ENCODE data around the gene PTPA. TPM values are rescaled to one million over a fixed set of nuclear protein-coding genes. Genes with fewer than 3 reads are reported as not detected.

The PTPA gene
- total and polyA plus RNA-seq, 7 experiments from 2014 or later = 12.6 to 110 (median 48.1) TPM

DNA sequence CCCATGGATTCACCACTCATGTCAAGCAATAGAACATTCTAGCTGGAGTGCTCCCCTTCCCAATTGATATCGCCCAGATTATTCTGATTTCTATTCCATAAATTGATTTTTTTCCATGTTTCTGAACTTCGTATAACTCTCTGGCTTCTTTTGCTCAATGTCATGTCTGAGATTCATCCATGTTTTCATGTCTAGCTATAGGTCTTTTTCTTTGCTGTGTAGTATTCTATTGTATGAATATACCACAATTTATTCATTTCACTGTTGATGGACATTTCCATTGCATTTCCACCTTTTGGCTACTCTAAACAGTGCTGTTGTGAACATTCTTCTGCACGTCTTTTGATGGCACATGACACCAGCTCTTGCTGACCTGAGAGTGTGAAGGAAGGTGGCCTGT lies 19.6 kb downstream of the PTPA start:
- H3K4me1 Mint-ChIP-seq = peaks cover 0 to 9% (median 6%) of the 10 kb centered on the region in 7 donors
- no peak overlapping the region for H3K4me3 ChIP-seq (ENCODE audit: low read length)
- peaks cover 0 to 55% (median 5%) of the 10 kb centered on the region in 3 experiments for H3K36me3 ChIP-seq (ENCODE audit: control insufficient read depth in 2 of 3, insufficient read depth in 3 of 3, low read length in 3 of 3)
- no peaks in the 10 kb centered on the region for H3K27me3 ChIP-seq (ENCODE audit: control insufficient read depth in 2 of 2, insufficient read depth in 2 of 2, low read length in 2 of 2)
- H3K27me3 Mint-ChIP-seq = no peaks in the 10 kb centered on the region
- DNase-seq = no peak
- no peak for ATAC-seq
- ChIA-PET POLR2A (interaction anchor here (1.2 to 1.6 kb wide), 3 partner anchors 9 to 494 kb away, joined by 5 to 9 read pairs (median 6); no protein-coding TSS in a partner anchor), CTCF (interaction anchor here (0.6 to 5.3 kb wide), 17 partner anchors 8 to 678 kb away, joined by 3 to 80 read pairs (median 5); partner anchors contain the start of gene NTMT1)
- peak overlapping the region in 1 of 9 donors; percentile 14 for H3K27ac Mint-ChIP-seq
- intact Hi-C loops (cut with micrococcal nuclease) = loop anchor here (1.0 kb wide), 4 partner anchors 19 to 660 kb away; partner anchors contain the start of gene PTPA (in 1 of the 2)
- H3K9me3 Mint-ChIP-seq = no peaks in the 10 kb centered on the region
- H3K27ac ChIP-seq (ENCODE audit: low read depth, low read length) = no peak overlapping the region
- H3K9me3 ChIP-seq (ENCODE audit: control insufficient read depth in 2 of 3, low read length in 3 of 3) = no peaks in the 10 kb centered on the region
- H3K4me1 ChIP-seq (ENCODE audit: control insufficient read depth in 2 of 2, insufficient read depth in 2 of 2, low read length in 2 of 2) = no peaks in the 10 kb centered on the region
- H3K36me3 Mint-ChIP-seq = peaks cover 4 to 31% (median 12%) of the 10 kb centered on the region in 5 donors
- no peak overlapping the region for H3K4me3 Mint-ChIP-seq

DNA sequence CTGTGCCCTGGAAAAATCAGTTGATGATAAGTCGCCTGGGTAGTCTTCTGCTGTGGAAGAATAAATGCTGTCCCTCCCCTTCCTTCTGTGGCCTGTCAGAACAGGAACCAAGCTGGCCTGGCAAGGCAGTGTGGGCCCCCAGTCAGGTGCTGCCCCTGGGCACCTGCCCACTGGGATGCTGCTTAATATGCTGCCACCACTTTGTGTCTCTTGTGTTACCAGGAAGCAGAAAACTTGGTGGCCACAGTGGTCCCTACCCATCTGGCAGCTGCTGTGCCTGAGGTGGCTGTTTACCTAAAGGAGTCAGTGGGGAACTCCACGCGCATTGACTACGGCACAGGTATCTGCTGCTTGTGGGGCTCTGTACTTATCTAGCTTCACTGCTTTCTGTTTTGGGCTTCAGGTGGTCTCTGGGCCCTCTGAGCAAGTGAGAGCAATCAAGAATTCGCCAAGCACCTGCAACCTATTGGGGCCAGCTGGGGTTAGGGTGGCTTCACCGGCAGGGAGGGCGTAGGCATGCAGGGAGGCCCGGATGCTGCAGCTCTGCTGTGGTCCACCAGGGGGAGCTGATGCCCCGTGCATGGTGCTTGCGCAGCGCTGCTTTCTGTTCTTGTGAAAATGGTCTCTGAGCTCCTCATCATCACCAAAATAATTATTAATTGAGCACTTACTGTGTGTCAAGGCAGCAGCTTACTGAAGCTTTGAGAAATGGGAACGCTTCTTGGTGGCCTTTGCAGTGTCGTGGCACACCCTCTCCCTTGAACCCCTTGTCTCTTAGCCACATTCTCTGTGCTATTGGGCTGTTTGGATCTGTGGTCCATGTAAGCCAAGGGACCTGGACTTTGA lies 20.3 kb downstream of the PTPA start:
- Histone ChIP-seq H3K27ac (ENCODE audit: low read depth, low read length) (peak overlapping the region; percentile 24), H3K9me3 (ENCODE audit: control insufficient read depth in 2 of 3, low read length in 3 of 3) (no peaks in the 10 kb centered on the region), H3K4me3 (ENCODE audit: low read length) (no peak overlapping the region), H3K27me3 (ENCODE audit: control insufficient read depth in 2 of 2, insufficient read depth in 2 of 2, low read length in 2 of 2) (no peaks in the 10 kb centered on the region), H3K4me1 (ENCODE audit: control insufficient read depth in 2 of 2, insufficient read depth in 2 of 2, low read length in 2 of 2) (no peaks in the 10 kb centered on the region), H3K36me3 (ENCODE audit: control insufficient read depth in 2 of 3, insufficient read depth in 3 of 3, low read length in 3 of 3) (peaks cover 0 to 58% (median 5%) of the 10 kb centered on the region in 3 experiments)
- DNase-seq (peak; percentile 71 to 90 (median 81)), ATAC-seq (peak; percentile 100)
- peaks cover 0 to 9% (median 6%) of the 10 kb centered on the region in 7 donors for H3K4me1 Mint-ChIP-seq
- H3K27ac Mint-ChIP-seq = peak overlapping the region in 6 of 9 donors; percentile 11 to 54 (median 46)
- CTCF ChIA-PET = interaction anchor here (0.6 to 5.3 kb wide), 33 partner anchors 9 to 659 kb away, joined by 3 to 80 read pairs (median 4); partner anchors contain the start of genes C9orf50 and NTMT1
- no peaks in the 10 kb centered on the region for H3K27me3 Mint-ChIP-seq
- intact Hi-C loops (cut with micrococcal nuclease) = loop anchor here (1.0 kb wide), 4 partner anchors 20 to 659 kb away; partner anchors contain the start of gene PTPA (in 1 of the 2)
- H3K9me3 Mint-ChIP-seq = no peaks in the 10 kb centered on the region
- H3K36me3 Mint-ChIP-seq = peaks cover 4 to 31% (median 12%) of the 10 kb centered on the region in 5 donors
- H3K4me3 Mint-ChIP-seq = peak overlapping the region in 2 of 10 donors; percentile 10 to 23
- POLR2A ChIA-PET = interaction anchor here (1.2 to 1.9 kb wide), 4 partner anchors 8 to 493 kb away, joined by 5 to 9 read pairs (median 8); no protein-coding TSS in a partner anchor

DNA sequence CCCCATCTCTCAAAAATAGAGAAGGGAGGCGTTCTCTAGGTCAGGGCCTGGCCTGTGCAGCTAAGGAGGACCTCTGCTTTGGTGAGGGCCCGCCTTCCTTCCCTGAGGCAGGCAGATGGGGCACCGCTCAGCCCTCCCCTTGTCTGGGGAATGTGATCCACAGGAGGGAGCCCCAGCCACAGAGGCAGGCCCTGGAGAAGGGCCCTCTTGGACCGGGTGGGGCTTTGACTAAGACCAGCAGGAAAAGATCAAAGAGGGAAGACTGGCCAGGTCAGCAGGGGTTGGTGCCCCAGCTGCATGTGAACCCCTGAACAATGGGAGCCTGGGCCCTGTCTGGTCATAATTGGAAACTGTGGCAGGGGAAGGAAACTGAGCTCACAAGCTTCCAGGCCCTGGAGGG lies 21.9 kb downstream of the PTPA start:
- Mint-ChIP-seq H3K27me3 (no peaks in the 10 kb centered on the region), H3K27ac (no peak overlapping the region), H3K36me3 (peaks cover 0 to 27% (median 8%) of the 10 kb centered on the region in 5 donors), H3K4me3 (no peak overlapping the region), H3K4me1 (peaks cover 0 to 9% (median 6%) of the 10 kb centered on the region in 7 donors), H3K9me3 (no peaks in the 10 kb centered on the region)
- DNase-seq (no peak), ATAC-seq (no peak)
- no peaks in the 10 kb centered on the region for H3K27me3 ChIP-seq (ENCODE audit: control insufficient read depth in 2 of 2, insufficient read depth in 2 of 2, low read length in 2 of 2)
- no peaks in the 10 kb centered on the region for H3K4me1 ChIP-seq (ENCODE audit: control insufficient read depth in 2 of 2, insufficient read depth in 2 of 2, low read length in 2 of 2)
- ChIA-PET POLR2A (interaction anchor here (1.2 to 1.9 kb wide), 2 partner anchors 9 to 488 kb away, joined by 3 to 9 read pairs; partner anchors contain the start of gene C9orf50), CTCF (interaction anchor here (1.0 to 5.3 kb wide), 4 partner anchors 8 to 491 kb away, joined by 4 to 80 read pairs (median 32); partner anchors contain the start of gene NTMT1)
- H3K4me3 ChIP-seq (ENCODE audit: low read length) = no peak overlapping the region
- intact Hi-C loops (cut with micrococcal nuclease) = no loop called here
- no peaks in the 10 kb centered on the region for H3K9me3 ChIP-seq (ENCODE audit: control insufficient read depth in 2 of 3, low read length in 3 of 3)
- no peak overlapping the region for H3K27ac ChIP-seq (ENCODE audit: low read depth, low read length)
- peaks cover 0 to 58% (median 5%) of the 10 kb centered on the region in 3 experiments for H3K36me3 ChIP-seq (ENCODE audit: control insufficient read depth in 2 of 3, insufficient read depth in 3 of 3, low read length in 3 of 3)

DNA sequence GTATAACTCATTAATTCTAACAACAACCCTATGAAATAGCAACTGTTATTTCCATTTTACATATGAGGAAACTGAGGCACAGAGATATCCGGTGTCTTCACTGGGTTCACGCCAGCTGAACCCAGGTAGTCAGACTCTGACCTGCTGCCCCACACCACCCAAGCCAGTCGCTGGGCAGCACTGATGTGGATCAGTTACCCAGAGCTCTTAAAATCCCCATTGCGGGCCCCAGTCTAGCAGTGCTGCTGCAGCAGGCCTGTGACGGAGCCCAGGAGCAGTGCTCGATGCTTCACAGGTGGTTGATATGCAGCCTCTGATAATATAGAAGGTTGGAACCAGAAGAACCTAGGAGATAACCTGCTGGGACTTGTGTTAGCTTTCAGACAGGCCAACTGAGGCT lies 24.3 kb downstream of the PTPA start:
- intact Hi-C loops (cut with micrococcal nuclease) = loop anchor here (5.0 kb wide), 3 partner anchors 592 to 1102 kb away; no protein-coding TSS in a partner anchor
- no peak overlapping the region for H3K4me3 ChIP-seq (ENCODE audit: low read length)
- ATAC-seq = no peak
- H3K27ac ChIP-seq (ENCODE audit: low read depth, low read length) = no peak overlapping the region
- POLR2A ChIA-PET = interaction anchor here (0.6 to 2.4 kb wide), 3 partner anchors 40 to 417 kb away, joined by 3 to 5 read pairs (median 3); no protein-coding TSS in a partner anchor
- DNase-seq = no peak
- peaks cover 9 to 10% of the 10 kb centered on the region in 2 donors for H3K4me1 ChIP-seq (ENCODE audit: control insufficient read depth in 2 of 2, insufficient read depth in 2 of 2, low read length in 2 of 2)
- H3K9me3 ChIP-seq (ENCODE audit: control insufficient read depth in 2 of 3, low read length in 3 of 3) = no peaks in the 10 kb centered on the region
- Mint-ChIP-seq H3K4me3 (no peak overlapping the region), H3K9me3 (no peaks in the 10 kb centered on the region), H3K27ac (no peak overlapping the region), H3K36me3 (peaks cover 0 to 24% (median 8%) of the 10 kb centered on the region in 5 donors), H3K4me1 (peaks cover 11 to 24% (median 20%) of the 10 kb centered on the region in 7 donors), H3K27me3 (no peaks in the 10 kb centered on the region)
- peaks cover 0 to 52% (median 5%) of the 10 kb centered on the region in 3 experiments for H3K36me3 ChIP-seq (ENCODE audit: control insufficient read depth in 2 of 3, insufficient read depth in 3 of 3, low read length in 3 of 3)
- CTCF ChIA-PET = interaction anchor here (1.0 to 1.7 kb wide), 6 partner anchors 8 to 651 kb away, joined by 3 to 4 read pairs (median 3); no protein-coding TSS in a partner anchor
- no peaks in the 10 kb centered on the region for H3K27me3 ChIP-seq (ENCODE audit: control insufficient read depth in 2 of 2, insufficient read depth in 2 of 2, low read length in 2 of 2)

GRCh38 chr9:129136446-129137035 lies 25.3 kb downstream of the PTPA start:
- Histone ChIP-seq H3K27ac (ENCODE audit: low read depth, low read length) (no peak overlapping the region), H3K4me3 (ENCODE audit: low read length) (no peak overlapping the region), H3K27me3 (ENCODE audit: control insufficient read depth in 2 of 2, insufficient read depth in 2 of 2, low read length in 2 of 2) (no peaks in the 10 kb centered on the region), H3K36me3 (ENCODE audit: control insufficient read depth in 2 of 3, insufficient read depth in 3 of 3, low read length in 3 of 3) (peaks cover 0 to 47% (median 5%) of the 10 kb centered on the region in 3 experiments), H3K4me1 (ENCODE audit: control insufficient read depth in 2 of 2, insufficient read depth in 2 of 2, low read length in 2 of 2) (peaks cover 19% of the 10 kb centered on the region in 2 donors), H3K9me3 (ENCODE audit: control insufficient read depth in 2 of 3, low read length in 3 of 3) (no peaks in the 10 kb centered on the region)
- CTCF ChIA-PET = interaction anchor here (1.0 to 3.9 kb wide), 5 partner anchors 9 to 468 kb away, joined by 3 to 37 read pairs (median 3); no protein-coding TSS in a partner anchor
- Mint-ChIP-seq H3K27me3 (no peaks in the 10 kb centered on the region), H3K4me3 (no peak overlapping the region), H3K4me1 (peaks cover 11 to 33% (median 26%) of the 10 kb centered on the region in 7 donors), H3K36me3 (peaks cover 0 to 18% (median 6%) of the 10 kb centered on the region in 5 donors), H3K27ac (no peak overlapping the region), H3K9me3 (no peaks in the 10 kb centered on the region)
- DNase-seq = no peak
- intact Hi-C loops (cut with micrococcal nuclease) = loop anchor here (5.0 kb wide), 3 partner anchors 591 to 1101 kb away; no protein-coding TSS in a partner anchor
- ATAC-seq = no peak
- POLR2A ChIA-PET = interaction anchor here (2.4 kb wide), 1 partner anchor 100 kb away, joined by 5 read pairs; no protein-coding TSS in a partner anchor

Measured in naive thymus-derived CD4-positive, alpha-beta T cell (primary cell).